ENCODE results near the gene UNC80. TPM values are rescaled to one million over a fixed set of nuclear protein-coding genes. Genes with fewer than 3 reads are reported as not detected.

Gene UNC80
- polyA plus RNA-seq, 3 donors from 2014 or later = not detected

GRCh38 chr2:209907746-209908145 is 136.1 kb downstream of the UNC80 start:
- peaks cover 0 to 2% (median 0%) of the 10 kb centered on the region in 3 donors for H3K27me3 Mint-ChIP-seq (ENCODE audit: low read depth in 3 of 3)
- no peak overlapping the region for H3K4me3 Mint-ChIP-seq
- H3K9me3 Mint-ChIP-seq = peaks cover 0 to 12% (median 0%) of the 10 kb centered on the region in 6 donors
- H3K27ac Mint-ChIP-seq = no peak overlapping the region
- no peaks in the 10 kb centered on the region for H3K36me3 Mint-ChIP-seq
- no peak for DNase-seq
- no peaks in the 10 kb centered on the region for H3K4me1 Mint-ChIP-seq

- no peak overlapping the region for H3K4me3 Mint-ChIP-seq
- H3K4me1 Mint-ChIP-seq = no peaks in the 10 kb centered on the region
- H3K9me3 Mint-ChIP-seq = peaks cover 0 to 12% (median 0%) of the 10 kb centered on the region in 6 donors
- peaks cover 0 to 2% (median 0%) of the 10 kb centered on the region in 3 donors for H3K27me3 Mint-ChIP-seq (ENCODE audit: low read depth in 3 of 3)
- H3K27ac Mint-ChIP-seq = no peak overlapping the region
- DNase-seq = no peak
- H3K36me3 Mint-ChIP-seq = no peaks in the 10 kb centered on the region
Measured at GRCh38 chr2:209908511-209908910, 136.9 kb downstream of the UNC80 start.

GRCh38 chr2:209911486-209911885 is 139.9 kb downstream of the UNC80 start:
- no peak for DNase-seq
- Mint-ChIP-seq H3K36me3 (no peaks in the 10 kb centered on the region), H3K27me3 (ENCODE audit: low read depth in 3 of 3) (peaks cover 0 to 5% (median 0%) of the 10 kb centered on the region in 3 donors), H3K4me1 (no peaks in the 10 kb centered on the region), H3K27ac (no peak overlapping the region), H3K4me3 (no peak overlapping the region), H3K9me3 (peaks cover 0 to 7% (median 0%) of the 10 kb centered on the region in 6 donors)

GRCh38 chr2:209913786-209914345 is 142.2 kb downstream of the UNC80 start:
- Mint-ChIP-seq H3K27me3 (ENCODE audit: low read depth in 3 of 3) (peaks cover 0 to 5% (median 0%) of the 10 kb centered on the region in 3 donors), H3K9me3 (peaks cover 0 to 7% (median 0%) of the 10 kb centered on the region in 6 donors), H3K36me3 (no peaks in the 10 kb centered on the region), H3K4me1 (no peaks in the 10 kb centered on the region), H3K4me3 (no peak overlapping the region), H3K27ac (no peak overlapping the region)
- no peak for DNase-seq

GRCh38 chr2:209917154-209917771 is 145.6 kb downstream of the UNC80 start:
- no peak overlapping the region for H3K4me3 Mint-ChIP-seq
- H3K36me3 Mint-ChIP-seq = no peaks in the 10 kb centered on the region
- H3K4me1 Mint-ChIP-seq = no peaks in the 10 kb centered on the region
- H3K9me3 Mint-ChIP-seq = peaks cover 0 to 3% (median 0%) of the 10 kb centered on the region in 6 donors
- peaks cover 0 to 4% (median 2%) of the 10 kb centered on the region in 3 donors for H3K27me3 Mint-ChIP-seq (ENCODE audit: low read depth in 3 of 3)
- no peak overlapping the region for H3K27ac Mint-ChIP-seq
- no peak for DNase-seq

- peaks cover 0 to 3% (median 0%) of the 10 kb centered on the region in 6 donors for H3K9me3 Mint-ChIP-seq
- no peak for DNase-seq
- peaks cover 0 to 6% (median 2%) of the 10 kb centered on the region in 3 donors for H3K27me3 Mint-ChIP-seq (ENCODE audit: low read depth in 3 of 3)
- no peaks in the 10 kb centered on the region for H3K4me1 Mint-ChIP-seq
- H3K27ac Mint-ChIP-seq = no peak overlapping the region
- no peak overlapping the region for H3K4me3 Mint-ChIP-seq
- H3K36me3 Mint-ChIP-seq = no peaks in the 10 kb centered on the region
Measured at GRCh38 chr2:209918251-209918650, 146.6 kb downstream of the UNC80 start.

- Mint-ChIP-seq H3K9me3 (peaks cover 0 to 1% (median 0%) of the 10 kb centered on the region in 6 donors), H3K4me3 (no peak overlapping the region), H3K27me3 (ENCODE audit: low read depth in 3 of 3) (peaks cover 0 to 6% (median 2%) of the 10 kb centered on the region in 3 donors), H3K36me3 (no peaks in the 10 kb centered on the region), H3K27ac (no peak overlapping the region), H3K4me1 (no peaks in the 10 kb centered on the region)
- no peak for DNase-seq
Measured at GRCh38 chr2:209922116-209922515, 150.5 kb downstream of the UNC80 start.

- no peaks in the 10 kb centered on the region for H3K36me3 Mint-ChIP-seq
- H3K4me1 Mint-ChIP-seq = no peaks in the 10 kb centered on the region
- DNase-seq = no peak
- no peaks in the 10 kb centered on the region for H3K9me3 Mint-ChIP-seq
- H3K27ac Mint-ChIP-seq = no peak overlapping the region
- H3K4me3 Mint-ChIP-seq = no peak overlapping the region
- H3K27me3 Mint-ChIP-seq (ENCODE audit: low read depth in 3 of 3) = peaks cover 5 to 9% (median 6%) of the 10 kb centered on the region in 3 donors
Measured at GRCh38 chr2:209929369-209929768, 157.7 kb downstream of the UNC80 start.

GRCh38 chr2:209933499-209934483 is 162.2 kb downstream of the UNC80 start:
- Mint-ChIP-seq H3K9me3 (no peaks in the 10 kb centered on the region), H3K27me3 (ENCODE audit: low read depth in 3 of 3) (peaks cover 4 to 11% (median 5%) of the 10 kb centered on the region in 3 donors), H3K4me3 (no peak overlapping the region), H3K4me1 (no peaks in the 10 kb centered on the region), H3K36me3 (no peaks in the 10 kb centered on the region), H3K27ac (no peak overlapping the region)
- DNase-seq = no peak

GRCh38 chr2:209936106-209936666 is 164.6 kb downstream of the UNC80 start:
- no peak overlapping the region for H3K4me3 Mint-ChIP-seq
- H3K4me1 Mint-ChIP-seq = no peaks in the 10 kb centered on the region
- no peak overlapping the region for H3K27ac Mint-ChIP-seq
- DNase-seq = no peak
- peaks cover 5 to 6% (median 6%) of the 10 kb centered on the region in 3 donors for H3K27me3 Mint-ChIP-seq (ENCODE audit: low read depth in 3 of 3)
- H3K36me3 Mint-ChIP-seq = no peaks in the 10 kb centered on the region
- peaks cover 0 to 3% (median 0%) of the 10 kb centered on the region in 6 donors for H3K9me3 Mint-ChIP-seq

GRCh38 chr2:209937893-209938292 is 166.3 kb downstream of the UNC80 start:
- DNase-seq = no peak
- Mint-ChIP-seq H3K36me3 (no peaks in the 10 kb centered on the region), H3K9me3 (peaks cover 0 to 3% (median 0%) of the 10 kb centered on the region in 6 donors), H3K27me3 (ENCODE audit: low read depth in 3 of 3) (peaks cover 2 to 7% (median 3%) of the 10 kb centered on the region in 3 donors), H3K27ac (no peak overlapping the region), H3K4me3 (no peak overlapping the region), H3K4me1 (no peaks in the 10 kb centered on the region)

- Mint-ChIP-seq H3K36me3 (no peaks in the 10 kb centered on the region), H3K27me3 (ENCODE audit: low read depth in 3 of 3) (peaks cover 2 to 7% (median 5%) of the 10 kb centered on the region in 3 donors), H3K27ac (no peak overlapping the region), H3K4me1 (no peaks in the 10 kb centered on the region), H3K9me3 (peaks cover 0 to 3% (median 0%) of the 10 kb centered on the region in 6 donors), H3K4me3 (no peak overlapping the region)
- DNase-seq = no peak
Measured at GRCh38 chr2:209938906-209939305, 167.3 kb downstream of the UNC80 start.

- no peak for DNase-seq
- Mint-ChIP-seq H3K4me3 (no peak overlapping the region), H3K4me1 (no peaks in the 10 kb centered on the region), H3K36me3 (no peaks in the 10 kb centered on the region), H3K9me3 (peaks cover 0 to 3% (median 0%) of the 10 kb centered on the region in 6 donors), H3K27ac (no peak overlapping the region), H3K27me3 (ENCODE audit: low read depth in 3 of 3) (peaks cover 0 to 5% (median 5%) of the 10 kb centered on the region in 3 donors)
Measured at GRCh38 chr2:209940936-209941335, 169.3 kb downstream of the UNC80 start.

All from immature natural killer cell (primary cell).